Activated T-helper 9 cell treated with anti-CD3 and anti-CD28 coated beads, Interleukin-2, amount 50 U/mL, for 16 hours (primary cell): ENCODE data around the gene TRIM2.
A peak's percentile ranks its signal among the peaks of the same experiment; 100 is the strongest.

Experiments used
- DNase-seq: peaks from one replicate; pipeline ENCODE4 v3.0.0-alpha.2; 2020; ENCODE audit warnings: low read depth

Gene TRIM2

DNA sequence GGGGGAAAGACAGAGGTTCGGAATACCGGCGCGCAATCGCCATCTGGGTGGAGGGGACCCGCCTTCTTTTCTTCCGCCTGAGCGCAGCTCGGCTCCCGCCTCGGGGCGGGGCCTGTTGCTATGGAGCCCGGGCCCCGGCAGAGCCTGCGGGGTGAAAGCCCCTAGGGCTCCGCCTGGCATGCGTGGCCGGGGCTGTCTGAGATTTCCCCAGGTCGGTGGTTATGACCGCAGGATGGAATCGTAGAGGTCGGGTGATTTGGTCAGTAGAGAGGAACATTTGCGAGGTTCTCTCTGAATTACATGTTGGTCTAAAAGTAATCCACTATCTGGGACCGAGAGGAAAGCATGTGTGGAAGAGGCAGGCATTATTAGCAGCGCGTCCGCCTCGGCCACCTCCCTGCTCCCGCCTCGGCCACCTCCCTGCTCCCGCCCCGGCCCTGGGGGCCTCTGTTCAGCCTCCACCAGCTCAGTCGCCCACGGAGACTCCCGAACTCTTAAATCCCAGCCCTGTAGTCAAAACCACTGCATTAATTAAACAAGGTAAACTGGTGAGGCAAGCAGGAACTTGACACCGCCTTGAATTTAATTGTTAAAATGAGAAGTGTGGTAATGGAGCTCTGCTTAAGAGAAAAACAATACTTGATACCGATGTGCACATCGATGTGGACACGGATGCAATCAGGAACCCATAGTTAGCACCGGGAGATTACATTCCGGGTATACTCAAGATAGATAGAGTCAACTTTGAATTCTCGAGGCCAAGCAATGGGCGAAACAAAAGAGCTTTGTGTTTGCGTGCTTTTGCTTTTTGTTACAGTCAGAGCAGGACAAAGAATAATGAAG is 45.2 kb downstream of the TRIM2 start:
- peak; percentile 75 for DNase-seq

- DNase-seq, result no peak
These were observed 47.9 kb downstream of the TRIM2 start for GRCh38 chr4:153252122-153252521.

DNA sequence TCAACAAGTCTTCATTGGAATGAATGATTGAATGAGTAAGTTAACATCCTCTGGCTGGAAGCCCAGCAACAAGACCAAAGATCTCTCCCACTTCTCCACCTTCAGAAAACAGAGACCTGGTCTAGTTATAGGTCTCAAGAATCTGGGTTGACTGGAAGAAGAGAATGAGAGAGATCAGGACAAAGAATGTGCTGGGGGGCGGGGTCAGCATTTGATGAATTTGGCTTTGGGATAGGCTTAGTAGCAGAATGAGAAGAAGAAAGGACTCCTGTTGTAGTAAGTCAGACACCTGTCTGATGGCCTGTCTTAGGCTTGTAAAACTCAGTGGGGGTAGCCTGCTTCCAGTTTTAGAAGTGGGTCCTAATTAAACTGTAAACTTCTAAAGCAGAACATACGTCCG is 51.0 kb downstream of the TRIM2 start:
- DNase-seq, result no peak

GRCh38 chr4:153257151-153257620 is 52.9 kb downstream of the TRIM2 start:
- no peak for DNase-seq

DNA sequence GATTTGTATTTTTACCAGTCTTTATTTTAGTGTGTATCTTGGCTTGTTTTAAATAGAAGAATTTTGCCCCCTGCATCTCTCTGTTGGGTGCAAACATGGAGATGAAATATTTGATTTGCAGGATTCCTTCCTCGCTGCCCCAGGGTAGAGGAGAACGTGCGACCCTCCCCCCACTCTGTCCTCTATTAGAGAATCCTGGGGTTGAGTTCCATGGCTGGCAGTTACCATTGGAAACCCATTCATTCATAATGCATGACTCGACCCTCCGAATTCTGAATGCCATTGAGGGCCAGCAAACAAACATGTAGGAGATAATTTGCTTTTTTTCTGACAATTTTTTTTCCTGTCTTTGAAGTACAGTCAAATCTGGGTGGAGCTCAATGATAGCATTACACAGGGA is 53.7 kb downstream of the TRIM2 start:
- DNase-seq, result no peak

DNA sequence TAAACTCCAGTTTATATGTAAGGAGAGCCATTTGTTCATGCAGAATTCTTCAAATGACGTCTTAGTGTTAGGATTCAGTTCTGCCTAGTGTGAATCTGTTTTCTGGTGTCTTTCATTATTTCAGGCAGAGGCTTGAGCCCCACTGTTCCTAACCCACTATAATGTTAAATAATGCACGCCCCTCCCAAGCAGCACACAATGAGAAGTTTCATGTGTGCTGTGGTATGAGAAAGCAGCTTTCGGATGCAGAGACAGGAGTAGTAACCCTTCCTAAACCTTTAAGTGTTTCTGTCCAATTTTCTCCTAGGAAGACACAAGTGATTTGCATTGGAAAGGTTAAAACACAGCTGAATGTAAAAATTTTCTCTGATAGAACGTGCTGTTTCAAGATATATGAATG is 54.5 kb downstream of the TRIM2 start:
- DNase-seq, result no peak

- DNase-seq, result no peak
These were observed 55.4 kb downstream of the TRIM2 start for GRCh38 chr4:153259661-153260060.

DNA sequence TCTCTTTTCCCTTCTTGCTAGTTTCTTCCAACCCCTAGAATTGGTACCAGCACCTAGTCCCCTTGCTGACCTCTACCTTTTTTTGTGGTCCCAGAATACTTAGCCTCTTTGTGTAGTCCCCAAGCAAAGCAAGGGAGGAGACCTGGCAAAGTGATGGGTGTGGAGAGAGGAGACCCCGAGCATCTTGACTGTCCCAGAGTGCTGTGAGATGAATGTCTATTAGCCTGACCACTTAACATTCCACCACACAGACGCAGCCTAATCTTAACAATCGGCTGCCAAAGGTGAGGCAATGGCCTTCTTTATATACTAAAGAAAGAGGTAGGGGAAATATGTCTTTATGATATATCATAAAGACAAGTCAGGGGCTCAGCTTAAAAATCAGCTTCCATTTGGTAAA is 55.9 kb downstream of the TRIM2 start:
- no peak for DNase-seq

DNA sequence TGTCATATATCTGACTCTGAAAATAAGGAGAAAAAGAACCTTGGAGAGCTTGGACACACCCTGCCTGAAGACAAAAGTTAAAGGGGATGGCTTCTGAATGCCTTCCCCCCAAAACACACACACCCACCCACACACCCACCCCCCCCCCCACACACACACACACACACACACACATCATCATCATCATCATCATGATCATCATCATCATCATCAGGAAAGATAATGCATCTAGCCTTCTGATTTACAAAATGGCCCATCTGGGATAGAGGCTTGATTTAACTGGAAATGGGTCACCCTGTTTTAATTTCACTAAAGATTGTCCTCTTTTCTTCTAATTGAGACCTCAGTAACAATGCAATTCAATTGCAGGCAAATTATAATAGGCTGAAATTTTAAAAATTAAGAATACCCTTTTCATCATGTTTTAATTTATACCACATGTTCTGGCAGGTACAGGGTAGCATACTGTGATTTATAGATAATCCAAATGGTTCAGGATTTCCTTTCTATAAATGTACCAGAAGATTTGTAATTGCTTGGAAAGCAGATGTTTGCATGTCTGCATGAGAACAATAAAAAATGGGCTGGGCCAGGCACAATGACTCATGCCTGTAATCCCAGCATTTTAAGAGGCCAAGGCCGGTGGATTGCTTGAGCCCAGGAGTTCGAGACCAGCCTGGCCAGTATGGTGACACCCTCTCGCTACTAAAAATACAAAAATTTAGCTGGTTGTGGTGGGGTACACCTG is 56.5 kb downstream of the TRIM2 start:
- DNase-seq, result no peak

- no peak for DNase-seq
These were observed 57.2 kb downstream of the TRIM2 start for GRCh38 chr4:153261461-153261860.

DNA sequence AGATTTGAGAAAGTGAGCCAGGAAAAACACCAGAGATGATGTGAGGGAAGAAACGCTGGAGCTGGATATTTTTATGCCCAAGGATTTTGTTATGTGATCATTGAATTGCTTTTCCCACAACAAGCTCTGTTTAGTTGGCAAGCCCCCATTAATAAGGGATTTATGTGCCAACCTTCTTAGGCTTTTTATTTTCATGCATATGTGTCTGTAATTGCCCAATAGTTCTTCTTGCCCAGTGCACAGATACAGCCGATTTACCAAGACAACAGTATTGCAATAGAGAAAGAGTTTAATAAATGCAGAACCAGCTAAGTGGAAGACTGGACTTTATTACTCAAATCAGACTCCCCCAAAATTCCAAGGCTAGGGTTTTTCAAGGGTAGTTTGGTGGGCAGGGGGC is 57.7 kb downstream of the TRIM2 start:
- no peak for DNase-seq

DNA sequence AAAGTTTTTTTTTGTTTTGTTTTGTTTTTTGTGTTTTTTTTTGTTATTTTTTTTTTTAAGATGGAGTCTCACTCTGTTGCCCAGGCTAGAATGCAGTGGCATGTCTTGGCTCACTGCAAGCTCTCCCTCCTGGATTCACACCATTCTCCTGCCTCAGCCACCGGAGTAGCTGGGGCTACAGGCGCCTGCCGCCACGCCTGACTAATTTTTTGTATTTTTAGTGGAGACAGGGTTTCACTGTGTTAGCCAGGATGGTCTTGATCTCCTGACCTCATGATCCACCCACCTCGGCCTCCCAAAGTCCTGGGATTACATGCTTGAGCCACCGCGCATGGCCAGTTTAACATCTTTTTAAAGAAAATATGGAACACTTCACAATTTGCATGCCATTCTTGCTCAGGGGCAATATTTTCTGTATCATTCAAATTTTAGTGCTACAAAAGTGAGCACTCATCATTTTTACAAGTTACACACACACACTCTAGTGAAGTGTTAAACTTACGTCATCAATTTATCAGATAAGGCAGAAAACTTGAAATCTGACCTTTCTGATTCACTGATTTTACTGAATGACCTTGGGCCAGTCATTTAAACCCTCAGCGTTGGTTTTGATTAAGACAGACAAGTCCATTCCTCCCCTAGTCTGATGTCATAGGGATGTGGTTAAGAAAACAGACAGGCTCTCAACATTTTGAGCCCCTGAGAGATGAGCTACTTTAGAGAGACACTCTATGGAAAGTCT is 61.2 kb downstream of the TRIM2 start:
- no peak for DNase-seq

GRCh38 chr4:153266988-153267387 is 62.7 kb downstream of the TRIM2 start:
- DNase-seq, result no peak

DNA sequence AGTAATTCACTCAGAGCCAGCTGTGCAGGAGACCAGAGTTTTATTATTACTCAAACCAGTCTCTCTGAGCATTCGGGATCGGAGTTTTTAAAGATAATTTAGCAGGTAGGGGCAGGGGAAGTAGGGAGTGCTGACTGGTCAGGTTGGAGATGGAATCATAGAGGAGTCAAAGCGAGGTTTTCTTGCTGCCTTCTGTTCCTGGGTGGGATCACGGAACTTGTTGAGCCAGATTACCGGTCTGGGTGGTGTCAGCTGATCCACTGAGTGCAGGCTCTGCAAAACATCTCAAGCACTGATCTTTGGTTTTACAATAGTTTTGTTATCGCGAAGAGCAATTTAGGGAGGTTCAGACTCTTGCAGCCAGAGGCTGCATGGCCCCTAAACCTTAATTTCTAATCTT is 63.6 kb downstream of the TRIM2 start:
- DNase-seq, result no peak

DNA sequence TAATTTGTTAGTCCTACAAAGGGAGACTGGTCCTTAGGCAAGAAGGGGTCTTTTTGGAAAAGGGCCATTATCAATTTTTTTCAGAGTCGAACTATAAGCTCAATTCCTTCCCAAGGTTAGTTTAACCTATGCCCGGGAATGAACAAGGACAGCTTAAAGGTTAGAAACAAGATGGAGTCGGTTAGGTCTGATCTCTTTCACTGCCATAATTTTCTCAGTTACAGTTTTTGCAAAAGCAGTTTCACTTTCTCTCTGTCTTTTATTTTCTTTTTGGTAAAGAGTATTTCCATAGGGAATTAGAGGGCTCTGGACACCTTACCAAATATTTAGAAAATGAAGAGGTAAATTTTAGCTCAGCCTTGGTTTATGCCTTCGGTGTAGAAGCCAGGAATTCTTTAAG is 64.1 kb downstream of the TRIM2 start:
- DNase-seq, result no peak

- DNase-seq, result no peak
These were observed 65.2 kb downstream of the TRIM2 start for GRCh38 chr4:153269218-153269990.

GRCh38 chr4:153270361-153270760 is 66.1 kb downstream of the TRIM2 start:
- no peak for DNase-seq

DNA sequence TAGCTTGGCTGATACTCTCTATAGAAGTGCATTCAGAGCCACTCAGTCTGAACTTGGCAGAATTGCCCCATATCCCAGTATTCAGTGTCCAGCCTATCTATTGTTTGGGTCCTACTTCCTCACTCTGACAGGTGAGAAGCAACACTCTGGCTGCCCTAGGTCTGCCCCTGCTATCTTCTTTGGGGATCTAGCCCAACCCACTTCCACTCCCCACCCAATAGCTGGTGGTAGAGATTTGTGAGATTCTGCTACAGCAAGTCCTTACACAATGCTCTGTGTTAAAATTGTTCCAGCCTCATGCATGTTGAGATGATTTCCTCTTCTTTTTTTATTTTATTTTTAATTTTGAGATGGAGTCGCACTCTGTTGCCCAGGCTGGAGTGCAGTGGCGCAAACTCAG is 67.6 kb downstream of the TRIM2 start:
- no peak for DNase-seq

DNA sequence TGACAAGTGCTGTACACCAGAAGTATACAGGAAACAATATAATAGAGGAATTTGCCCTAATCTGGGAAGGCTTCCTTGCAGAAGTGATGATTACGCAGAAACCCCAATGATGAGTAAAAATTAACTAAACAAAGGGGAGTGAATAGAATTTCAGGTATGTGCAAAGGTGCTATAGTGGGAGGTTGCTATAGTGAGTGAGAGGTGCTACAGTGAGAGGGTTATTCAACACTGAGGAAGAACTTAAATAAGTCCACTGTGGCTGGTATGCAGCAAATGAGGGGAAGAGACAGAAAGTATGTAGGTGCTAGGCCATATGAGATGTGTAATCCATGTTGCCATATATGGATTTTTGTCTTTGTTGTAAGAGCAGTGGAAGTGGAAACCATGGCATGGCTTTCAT is 69.5 kb downstream of the TRIM2 start:
- no peak for DNase-seq

GRCh38 chr4:153274967-153275366 is 70.7 kb downstream of the TRIM2 start:
- DNase-seq, result no peak

DNA sequence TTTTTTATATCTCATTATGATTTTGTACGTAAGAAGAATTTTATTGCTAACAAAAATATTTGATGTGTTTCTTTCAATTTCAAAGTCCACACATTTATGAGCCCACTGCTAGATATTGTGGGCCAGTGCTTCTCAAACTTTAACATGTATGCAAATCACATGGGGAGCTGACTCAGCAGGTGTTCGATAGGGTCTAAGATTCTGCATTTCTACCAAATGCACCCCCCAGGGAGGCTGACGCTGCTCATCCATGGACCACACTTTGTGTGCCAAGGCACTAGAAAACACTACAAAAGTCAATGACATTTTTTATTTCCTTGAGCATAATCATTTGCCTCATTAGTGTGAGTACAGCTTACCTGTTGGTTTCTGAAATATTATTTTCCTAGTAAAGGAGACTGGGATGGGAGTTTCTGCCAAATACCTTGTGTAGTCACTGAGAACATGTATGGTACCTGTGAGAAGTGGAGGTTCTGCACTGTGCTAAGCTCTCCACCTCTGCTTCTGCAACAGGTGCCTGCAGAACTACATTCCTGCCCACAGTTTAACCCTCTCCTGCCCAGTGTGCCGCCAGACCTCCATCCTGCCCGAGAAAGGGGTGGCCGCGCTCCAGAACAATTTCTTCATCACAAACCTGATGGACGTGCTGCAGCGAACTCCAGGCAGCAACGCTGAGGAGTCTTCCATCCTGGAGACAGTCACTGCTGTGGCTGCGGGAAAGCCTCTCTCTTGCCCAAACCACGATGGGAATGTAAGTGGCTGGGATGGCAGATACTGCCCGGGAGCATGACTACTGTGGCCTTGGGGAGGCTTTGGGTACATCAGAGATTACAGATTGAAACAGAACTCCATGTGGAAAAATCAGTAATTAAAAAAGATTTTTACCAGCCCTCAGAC is 71.4 kb downstream of the TRIM2 start:
- no peak for DNase-seq
